GM23338 (cell line): ENCODE measurements around the gene TMEM45A. TPM values are rescaled to one million over a fixed set of nuclear protein-coding genes. Genes with fewer than 3 reads are reported as not detected.

Experiments
- ATAC-seq: fragments of 200-7000 bp; cut with Tn5 transposase; 3 replicates; pipeline ENCODE4 v1.9.1; 2020
- DNase-seq: peaks from one replicate; pipeline ENCODE4 v3.0.0-alpha.2; 2015; ENCODE audit warnings: low spot score
- H2AFZ ChIP-seq: fragments of 200-600 bp; sonication (generic); 2 replicates; pipeline ENCODE4 v1.8.0; 2016; ENCODE audit warnings: antibody characterized with exemption, mild to moderate bottlenecking, moderate library complexity
- H3F3A ChIP-seq: fragments of 200-600 bp; sonication (generic); replicated peaks from 2 replicates; pipeline ENCODE4 v1.8.0; 2017; ENCODE audit warnings: antibody characterized with exemption, mixed run types, low read depth
- H3K27ac ChIP-seq: fragments of 200-600 bp; sonication (generic); 2 replicates; pipeline ENCODE4 v1.6.1; 2016; ENCODE audit warnings: low read depth
- H3K27me3 ChIP-seq: fragments of 200-600 bp; sonication (generic); 2 replicates; pipeline ENCODE4 v1.8.0; 2016; ENCODE audit warnings: mild to moderate bottlenecking, mixed run types, moderate library complexity; ENCODE audit not compliant: insufficient read depth
- H3K36me3 ChIP-seq: fragments of 200-600 bp; sonication (generic); 2 replicates; pipeline ENCODE4 v1.8.0; 2016; ENCODE audit warnings: mild to moderate bottlenecking; ENCODE audit not compliant: insufficient read depth
- H3K4me1 ChIP-seq: fragments of 200-600 bp; sonication (generic); 2 replicates; pipeline ENCODE4 v1.8.0; 2016; ENCODE audit warnings: mild to moderate bottlenecking, moderate library complexity; ENCODE audit not compliant: insufficient read depth
- H3K4me2 ChIP-seq: fragments of 200-600 bp; sonication (generic); 2 replicates; pipeline ENCODE4 v1.7.1; 2017; ENCODE audit warnings: mixed run types
- H3K4me3 ChIP-seq: fragments of 200-600 bp; sonication (generic); 2 replicates; pipeline ENCODE4 v1.6.1; 2016; ENCODE audit warnings: mixed run types
- H3K79me2 ChIP-seq: fragments of 200-600 bp; sonication (generic); replicated peaks from 2 replicates; pipeline ENCODE4 v1.8.0; 2017; ENCODE audit warnings: mild to moderate bottlenecking; ENCODE audit not compliant: insufficient read depth
- H3K9me2 ChIP-seq: fragments of 200-600 bp; sonication (generic); 2 replicates; pipeline ENCODE4 v1.8.0; 2017; ENCODE audit not compliant: insufficient read depth
- H4K20me1 ChIP-seq: fragments of 200-600 bp; sonication (generic); replicated peaks from 2 replicates; pipeline ENCODE4 v1.8.0; 2017; ENCODE audit warnings: mild to moderate bottlenecking; ENCODE audit not compliant: insufficient read depth
- H3K27ac Mint-ChIP-seq: 2 replicates; pipeline ENCODE4 v1.8.0; 2020; ENCODE audit warnings: inconsistent platforms, mild to moderate bottlenecking, moderate library complexity, mixed read lengths
- H3K27me3 Mint-ChIP-seq: 3 replicates; pipeline ENCODE4 v1.8.0; 2022; ENCODE audit warnings: low read depth, mild to moderate bottlenecking, moderate library complexity, mixed read lengths, inconsistent platforms; ENCODE audit not compliant: insufficient read depth, poor library complexity
- H3K36me3 Mint-ChIP-seq: 3 replicates; pipeline ENCODE4 v1.8.0; 2021; ENCODE audit warnings: low read depth, mild to moderate bottlenecking, inconsistent platforms, moderate library complexity, mixed read lengths
- H3K4me1 Mint-ChIP-seq: 3 replicates; pipeline ENCODE4 v1.8.0; 2020; ENCODE audit warnings: mild to moderate bottlenecking, inconsistent platforms, mixed read lengths
- H3K4me3 Mint-ChIP-seq: 3 replicates; pipeline ENCODE4 v1.8.0; 2021; ENCODE audit warnings: moderate library complexity, mild to moderate bottlenecking, inconsistent platforms, mixed read lengths
- H3K9me3 Mint-ChIP-seq: 3 replicates; pipeline ENCODE4 v1.8.0; 2020; ENCODE audit warnings: moderate library complexity, mild to moderate bottlenecking, inconsistent platforms, mixed read lengths
- CREB1 ChIP-seq: fragments of 250-450 bp; sonication (Bioruptor Pico); IDR thresholded peaks from 2 replicates; pipeline ENCODE4 v1.5.0; 2020; ENCODE audit warnings: low read depth, mild to moderate bottlenecking, moderate library complexity
- EZH2 ChIP-seq: fragments of 200-600 bp; sonication (generic); IDR thresholded peaks from one replicate; pipeline ENCODE4 v1.8.0; 2017; ENCODE audit warnings: antibody characterized with exemption, mild to moderate bottlenecking, low read depth; ENCODE audit not compliant: unreplicated experiment
- EZH2phosphoT487 ChIP-seq: fragments of 200-600 bp; sonication (generic); IDR thresholded peaks from one replicate; pipeline ENCODE4 v1.8.1; 2018; ENCODE audit warnings: antibody characterized with exemption; ENCODE audit not compliant: unreplicated experiment
- POLR2AphosphoS5 ChIP-seq: IDR thresholded peaks from 2 replicates; pipeline ENCODE4 v1.6.1; 2016; ENCODE audit warnings: antibody characterized with exemption, low read depth
- STAT1 ChIP-seq: IDR thresholded peaks from one replicate; pipeline ENCODE4 v1.6.1; 2016; ENCODE audit warnings: antibody characterized with exemption; ENCODE audit not compliant: unreplicated experiment
- ZNF114 ChIP-seq: fragments of 250-450 bp; sonication (Bioruptor Pico); IDR thresholded peaks from 2 replicates; pipeline ENCODE4 v1.5.0; 2020; ENCODE audit warnings: mild to moderate bottlenecking, moderate library complexity
- polyA plus RNA-seq: library from polyadenylated mRNA; unstranded; fragments of >200 nt; fragmentation: Nextera tagmentation; extraction: Ambion mirVana; gene quantifications from 2 replicates; pipeline ENCODE4 v1.2.1, GENCODE V29; 2016
- total RNA-seq: library from RNA; depleted of rRNA; stranded (reverse); fragments of >200 nt; shearing (Covaris generic); gene quantifications from 2 replicates; pipeline ENCODE4 v1.2.3, GENCODE V29; 2014
- TF ChIP-seq, protein P1 (sequence below): IDR thresholded peaks from one replicate; pipeline ENCODE4 v1.6.1; 2018; ENCODE audit warnings: antibody characterized with exemption; ENCODE audit not compliant: unreplicated experiment
- TF ChIP-seq, protein P2 (sequence below): fragments of 250-450 bp; sonication (Bioruptor Pico); IDR thresholded peaks from 2 replicates; pipeline ENCODE4 v1.5.0; 2020; ENCODE audit warnings: mild to moderate bottlenecking, moderate library complexity
- TF ChIP-seq, protein P3 (sequence below): IDR thresholded peaks from 2 replicates; pipeline ENCODE4 v1.6.1; 2016; ENCODE audit warnings: antibody characterized with exemption

The TMEM45A gene
- total and polyA plus RNA-seq, 2 experiments from 2014 or later: 6.5 to 12.7 TPM

DNA sequence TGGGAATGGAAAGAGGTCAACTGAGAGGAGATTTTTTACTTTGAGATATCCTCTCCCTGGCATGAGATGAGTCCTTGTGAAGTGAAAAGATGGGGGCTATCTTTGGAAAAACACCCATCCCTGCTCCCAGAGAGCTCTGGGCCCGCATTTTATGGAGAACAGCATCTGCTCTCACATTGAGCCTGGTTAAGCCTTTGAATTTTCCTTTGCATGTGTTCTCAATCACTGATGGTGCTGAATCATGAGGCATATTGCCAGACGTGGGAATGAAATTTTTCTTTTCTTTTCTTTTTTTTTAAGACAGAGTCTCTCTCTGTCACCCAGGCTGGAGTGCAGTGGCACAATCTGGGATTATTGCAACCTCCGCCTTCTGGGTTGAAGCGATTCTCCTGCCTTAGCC lies 24.4 kb downstream of the TMEM45A start (continued):
- TF ChIP-seq, protein P1, sequence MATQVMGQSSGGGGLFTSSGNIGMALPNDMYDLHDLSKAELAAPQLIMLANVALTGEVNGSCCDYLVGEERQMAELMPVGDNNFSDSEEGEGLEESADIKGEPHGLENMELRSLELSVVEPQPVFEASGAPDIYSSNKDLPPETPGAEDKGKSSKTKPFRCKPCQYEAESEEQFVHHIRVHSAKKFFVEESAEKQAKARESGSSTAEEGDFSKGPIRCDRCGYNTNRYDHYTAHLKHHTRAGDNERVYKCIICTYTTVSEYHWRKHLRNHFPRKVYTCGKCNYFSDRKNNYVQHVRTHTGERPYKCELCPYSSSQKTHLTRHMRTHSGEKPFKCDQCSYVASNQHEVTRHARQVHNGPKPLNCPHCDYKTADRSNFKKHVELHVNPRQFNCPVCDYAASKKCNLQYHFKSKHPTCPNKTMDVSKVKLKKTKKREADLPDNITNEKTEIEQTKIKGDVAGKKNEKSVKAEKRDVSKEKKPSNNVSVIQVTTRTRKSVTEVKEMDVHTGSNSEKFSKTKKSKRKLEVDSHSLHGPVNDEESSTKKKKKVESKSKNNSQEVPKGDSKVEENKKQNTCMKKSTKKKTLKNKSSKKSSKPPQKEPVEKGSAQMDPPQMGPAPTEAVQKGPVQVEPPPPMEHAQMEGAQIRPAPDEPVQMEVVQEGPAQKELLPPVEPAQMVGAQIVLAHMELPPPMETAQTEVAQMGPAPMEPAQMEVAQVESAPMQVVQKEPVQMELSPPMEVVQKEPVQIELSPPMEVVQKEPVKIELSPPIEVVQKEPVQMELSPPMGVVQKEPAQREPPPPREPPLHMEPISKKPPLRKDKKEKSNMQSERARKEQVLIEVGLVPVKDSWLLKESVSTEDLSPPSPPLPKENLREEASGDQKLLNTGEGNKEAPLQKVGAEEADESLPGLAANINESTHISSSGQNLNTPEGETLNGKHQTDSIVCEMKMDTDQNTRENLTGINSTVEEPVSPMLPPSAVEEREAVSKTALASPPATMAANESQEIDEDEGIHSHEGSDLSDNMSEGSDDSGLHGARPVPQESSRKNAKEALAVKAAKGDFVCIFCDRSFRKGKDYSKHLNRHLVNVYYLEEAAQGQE: no peak
- no peak for TF ChIP-seq EZH2

DNA sequence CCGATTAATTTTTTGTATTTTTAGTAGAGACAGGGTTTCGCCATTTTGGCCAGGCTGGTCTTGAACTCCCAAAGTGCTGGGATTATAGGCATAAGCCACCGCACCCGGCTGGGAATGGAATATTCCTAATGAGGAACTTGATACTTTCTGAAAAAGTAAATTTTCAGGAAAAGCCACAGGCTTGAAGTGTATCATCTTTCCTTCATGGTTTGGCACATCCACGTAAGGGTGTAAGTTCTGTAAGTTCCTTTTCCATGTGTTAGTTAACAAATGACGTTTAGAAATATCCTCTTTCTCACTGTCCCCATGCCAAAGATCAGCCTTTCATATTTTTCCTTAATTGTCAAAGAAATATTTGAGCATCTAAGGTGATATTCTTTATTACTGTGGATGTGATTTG lies 24.9 kb downstream of the TMEM45A start:
- Mint-ChIP-seq H3K9me3 (peaks cover 2% of the 10 kb centered on the region; the same call in 1 of the 3 replicates), H3K27me3 (no peaks in the 10 kb centered on the region), H3K36me3 (no peaks in the 10 kb centered on the region), H3K4me3 (no peak overlapping the region), H3K27ac (no peak overlapping the region), H3K4me1 (no peaks in the 10 kb centered on the region)
- Histone ChIP-seq H3K4me3 (no peak overlapping the region), H3K4me2 (no peak overlapping the region), H4K20me1 (no peaks in the 10 kb centered on the region), H2AFZ (no peak overlapping the region), H3K36me3 (no peaks in the 10 kb centered on the region), H3K27me3 (no peaks in the 10 kb centered on the region), H3K79me2 (no peaks in the 10 kb centered on the region), H3K4me1 (no peaks in the 10 kb centered on the region), H3F3A (no peaks in the 10 kb centered on the region), H3K27ac (no peak overlapping the region), H3K9me2 (no peaks in the 10 kb centered on the region)
- ATAC-seq (no peak), DNase-seq (no peak)
- TF ChIP-seq CREB1 (CRISPR knock-in tag): no peak
- TF ChIP-seq STAT1: no peak
- TF ChIP-seq POLR2AphosphoS5: no peak
- TF ChIP-seq, protein P1: no peak
- TF ChIP-seq, protein P2, sequence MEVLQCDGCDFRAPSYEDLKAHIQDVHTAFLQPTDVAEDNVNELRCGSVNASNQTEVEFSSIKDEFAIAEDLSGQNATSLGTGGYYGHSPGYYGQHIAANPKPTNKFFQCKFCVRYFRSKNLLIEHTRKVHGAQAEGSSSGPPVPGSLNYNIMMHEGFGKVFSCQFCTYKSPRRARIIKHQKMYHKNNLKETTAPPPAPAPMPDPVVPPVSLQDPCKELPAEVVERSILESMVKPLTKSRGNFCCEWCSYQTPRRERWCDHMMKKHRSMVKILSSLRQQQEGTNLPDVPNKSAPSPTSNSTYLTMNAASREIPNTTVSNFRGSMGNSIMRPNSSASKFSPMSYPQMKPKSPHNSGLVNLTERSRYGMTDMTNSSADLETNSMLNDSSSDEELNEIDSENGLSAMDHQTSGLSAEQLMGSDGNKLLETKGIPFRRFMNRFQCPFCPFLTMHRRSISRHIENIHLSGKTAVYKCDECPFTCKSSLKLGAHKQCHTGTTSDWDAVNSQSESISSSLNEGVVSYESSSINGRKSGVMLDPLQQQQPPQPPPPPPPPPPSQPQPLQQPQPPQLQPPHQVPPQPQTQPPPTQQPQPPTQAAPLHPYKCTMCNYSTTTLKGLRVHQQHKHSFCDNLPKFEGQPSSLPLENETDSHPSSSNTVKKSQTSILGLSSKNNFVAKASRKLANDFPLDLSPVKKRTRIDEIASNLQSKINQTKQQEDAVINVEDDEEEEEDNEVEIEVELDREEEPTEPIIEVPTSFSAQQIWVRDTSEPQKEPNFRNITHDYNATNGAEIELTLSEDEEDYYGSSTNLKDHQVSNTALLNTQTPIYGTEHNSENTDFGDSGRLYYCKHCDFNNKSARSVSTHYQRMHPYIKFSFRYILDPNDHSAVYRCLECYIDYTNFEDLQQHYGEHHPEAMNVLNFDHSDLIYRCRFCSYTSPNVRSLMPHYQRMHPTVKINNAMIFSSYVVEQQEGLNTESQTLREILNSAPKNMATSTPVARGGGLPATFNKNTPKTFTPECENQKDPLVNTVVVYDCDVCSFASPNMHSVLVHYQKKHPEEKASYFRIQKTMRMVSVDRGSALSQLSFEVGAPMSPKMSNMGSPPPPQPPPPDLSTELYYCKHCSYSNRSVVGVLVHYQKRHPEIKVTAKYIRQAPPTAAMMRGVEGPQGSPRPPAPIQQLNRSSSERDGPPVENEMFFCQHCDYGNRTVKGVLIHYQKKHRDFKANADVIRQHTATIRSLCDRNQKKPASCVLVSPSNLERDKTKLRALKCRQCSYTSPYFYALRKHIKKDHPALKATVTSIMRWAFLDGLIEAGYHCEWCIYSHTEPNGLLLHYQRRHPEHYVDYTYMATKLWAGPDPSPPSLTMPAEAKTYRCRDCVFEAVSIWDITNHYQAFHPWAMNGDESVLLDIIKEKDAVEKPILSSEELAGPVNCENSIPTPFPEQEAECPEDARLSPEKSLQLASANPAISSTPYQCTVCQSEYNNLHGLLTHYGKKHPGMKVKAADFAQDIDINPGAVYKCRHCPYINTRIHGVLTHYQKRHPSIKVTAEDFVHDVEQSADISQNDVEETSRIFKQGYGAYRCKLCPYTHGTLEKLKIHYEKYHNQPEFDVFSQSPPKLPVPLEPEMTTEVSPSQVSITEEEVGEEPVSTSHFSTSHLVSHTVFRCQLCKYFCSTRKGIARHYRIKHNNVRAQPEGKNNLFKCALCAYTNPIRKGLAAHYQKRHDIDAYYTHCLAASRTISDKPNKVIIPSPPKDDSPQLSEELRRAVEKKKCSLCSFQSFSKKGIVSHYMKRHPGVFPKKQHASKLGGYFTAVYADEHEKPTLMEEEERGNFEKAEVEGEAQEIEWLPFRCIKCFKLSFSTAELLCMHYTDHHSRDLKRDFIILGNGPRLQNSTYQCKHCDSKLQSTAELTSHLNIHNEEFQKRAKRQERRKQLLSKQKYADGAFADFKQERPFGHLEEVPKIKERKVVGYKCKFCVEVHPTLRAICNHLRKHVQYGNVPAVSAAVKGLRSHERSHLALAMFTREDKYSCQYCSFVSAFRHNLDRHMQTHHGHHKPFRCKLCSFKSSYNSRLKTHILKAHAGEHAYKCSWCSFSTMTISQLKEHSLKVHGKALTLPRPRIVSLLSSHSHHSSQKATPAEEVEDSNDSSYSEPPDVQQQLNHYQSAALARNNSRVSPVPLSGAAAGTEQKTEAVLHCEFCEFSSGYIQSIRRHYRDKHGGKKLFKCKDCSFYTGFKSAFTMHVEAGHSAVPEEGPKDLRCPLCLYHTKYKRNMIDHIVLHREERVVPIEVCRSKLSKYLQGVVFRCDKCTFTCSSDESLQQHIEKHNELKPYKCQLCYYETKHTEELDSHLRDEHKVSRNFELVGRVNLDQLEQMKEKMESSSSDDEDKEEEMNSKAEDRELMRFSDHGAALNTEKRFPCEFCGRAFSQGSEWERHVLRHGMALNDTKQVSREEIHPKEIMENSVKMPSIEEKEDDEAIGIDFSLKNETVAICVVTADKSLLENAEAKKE (CRISPR knock-in tag): no peak
- no peak for TF ChIP-seq EZH2
- TF ChIP-seq, protein P3, sequence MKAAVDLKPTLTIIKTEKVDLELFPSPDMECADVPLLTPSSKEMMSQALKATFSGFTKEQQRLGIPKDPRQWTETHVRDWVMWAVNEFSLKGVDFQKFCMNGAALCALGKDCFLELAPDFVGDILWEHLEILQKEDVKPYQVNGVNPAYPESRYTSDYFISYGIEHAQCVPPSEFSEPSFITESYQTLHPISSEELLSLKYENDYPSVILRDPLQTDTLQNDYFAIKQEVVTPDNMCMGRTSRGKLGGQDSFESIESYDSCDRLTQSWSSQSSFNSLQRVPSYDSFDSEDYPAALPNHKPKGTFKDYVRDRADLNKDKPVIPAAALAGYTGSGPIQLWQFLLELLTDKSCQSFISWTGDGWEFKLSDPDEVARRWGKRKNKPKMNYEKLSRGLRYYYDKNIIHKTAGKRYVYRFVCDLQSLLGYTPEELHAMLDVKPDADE: no peak
- no peak for TF ChIP-seq ZNF114 (CRISPR knock-in tag)
- TF ChIP-seq EZH2phosphoT487: no peak
